CD8-positive, alpha-beta memory T cell (primary cell): Measurements from ENCODE around the gene LYPD6. TPM values are rescaled to one million over a fixed set of nuclear protein-coding genes. Genes with fewer than 3 reads are reported as not detected.
"Not testable (repeated sequence)": the region's sequence is repeated elsewhere in the genome, so short reads cannot be mapped to it uniquely, and the experiment has no call there.

ENCODE experiments used
- CTCF ChIA-PET: fragments of 350-600 bp; sonication (Branson Sonifier 250); formaldehyde crosslinking; loops from one replicate; lab custom pipeline; 2021; ENCODE audit warnings: antibody characterized with exemption; lab: Charles Lee
- POLR2A ChIA-PET: fragments of 350-600 bp; sonication (Branson Sonifier 250); formaldehyde crosslinking; loops from one replicate; lab custom pipeline; 2021; ENCODE audit warnings: antibody characterized with exemption; lab: Charles Lee
- DNase-seq, 5 donors: peaks; one replicate each; pipeline versions ENCODE4 v3.0.0 to v3.0.0-alpha.2; 2020 to 2022; ENCODE audit warnings: mixed read lengths in 1 of 5
- H3K27ac ChIP-seq: one replicate; pipeline ENCODE4 v1.7.0; 2013; ENCODE audit warnings: low read depth, mild to moderate bottlenecking, low read length, moderate library complexity
- H3K27me3 ChIP-seq: 2 replicates; pipeline ENCODE4 v1.7.0; 2013; ENCODE audit warnings: low read length, mild to moderate bottlenecking; ENCODE audit not compliant: insufficient read depth, poor library complexity, severe bottlenecking
- H3K36me3 ChIP-seq: 2 replicates; pipeline ENCODE4 v1.7.0; 2013; ENCODE audit warnings: mild to moderate bottlenecking, low read length, moderate library complexity; ENCODE audit not compliant: insufficient read depth
- H3K4me1 ChIP-seq: 2 replicates; pipeline ENCODE4 v1.7.0; 2013; ENCODE audit warnings: mild to moderate bottlenecking, low read length, moderate library complexity; ENCODE audit not compliant: insufficient read depth
- H3K4me3 ChIP-seq: 2 replicates; pipeline ENCODE4 v1.7.0; 2013; ENCODE audit warnings: mild to moderate bottlenecking, low read length
- H3K9me3 ChIP-seq: 2 replicates; pipeline ENCODE4 v1.7.0; 2013; ENCODE audit warnings: mild to moderate bottlenecking, low read length
- H3K27ac Mint-ChIP-seq, 8 donors: one replicate each; pipeline ENCODE4 v1.8.0; 2020 to 2021; ENCODE audit warnings: mixed read lengths in 8 of 8, mild to moderate bottlenecking in 6 of 8, inconsistent platforms in 3 of 8, moderate library complexity in 3 of 8
- H3K27me3 Mint-ChIP-seq, 2 donors: one replicate each; pipeline ENCODE4 v1.8.0; 2020 to 2021; ENCODE audit warnings: mixed read lengths in 2 of 2, mild to moderate bottlenecking in 1 of 2, moderate library complexity in 1 of 2
- H3K36me3 Mint-ChIP-seq, 3 donors: one replicate each; pipeline ENCODE4 v1.8.0; 2020 to 2021; ENCODE audit warnings: mixed read lengths in 3 of 3, inconsistent platforms in 1 of 3, mild to moderate bottlenecking in 1 of 3
- H3K4me1 Mint-ChIP-seq, 3 donors: one replicate each; pipeline ENCODE4 v1.8.0; 2020 to 2021; ENCODE audit warnings: mixed read lengths in 3 of 3, inconsistent platforms in 1 of 3, mild to moderate bottlenecking in 1 of 3
- H3K4me3 Mint-ChIP-seq, 7 donors: one replicate each; pipeline ENCODE4 v1.8.0; 2020 to 2021; ENCODE audit warnings: mixed read lengths in 7 of 7, mild to moderate bottlenecking in 6 of 7, moderate library complexity in 4 of 7, inconsistent platforms in 2 of 7
- H3K9me3 Mint-ChIP-seq, 5 donors: one replicate each; pipeline ENCODE4 v1.8.0; 2020 to 2022; ENCODE audit warnings: mixed read lengths in 5 of 5, mild to moderate bottlenecking in 3 of 5, moderate library complexity in 2 of 5, inconsistent platforms in 1 of 5
- polyA plus RNA-seq: library from polyadenylated mRNA; unstranded; fragments of 300-500 nt; fragmentation: Illumina TruSeq; gene quantifications from one replicate; pipeline ENCODE4 v1.2.3, GENCODE V29; 2021
- total RNA-seq, 2 experiments: library from RNA; stranded (reverse); gene quantifications; one replicate each; pipeline ENCODE4 v1.2.3, GENCODE V29; 2021

Gene LYPD6
- total and polyA plus RNA-seq, 3 experiments from 2014 or later, result not detected

- Histone ChIP-seq H3K27me3 (peaks cover 3% of the 10 kb centered on the region), H3K4me1 (no peaks in the 10 kb centered on the region), H3K27ac (no peak overlapping the region), H3K4me3 (no peak overlapping the region), H3K36me3 (no peaks in the 10 kb centered on the region), H3K9me3 (no peaks in the 10 kb centered on the region)
- Mint-ChIP-seq H3K27ac (no peak overlapping the region), H3K4me3 (peak overlapping the region in 2 of 7 donors; percentile 1 to 13), H3K27me3 (peaks cover 0 to 13% of the 10 kb centered on the region in 2 donors), H3K36me3 (no peaks in the 10 kb centered on the region), H3K4me1 (no peaks in the 10 kb centered on the region), H3K9me3 (peaks cover 0 to 2% (median 0%) of the 10 kb centered on the region in 5 donors)
- ChIA-PET POLR2A (no interaction called here), CTCF (interaction anchor here (0.7 to 1.3 kb wide), 2 partner anchors 11 to 12 kb away, joined by 3 read pairs; no protein-coding TSS in a partner anchor)
- peak in 1 of 5 donors; percentile 12 for DNase-seq
Measured at GRCh38 chr2:149313512-149313972, 16.8 kb upstream of the LYPD6 start.

- H3K4me3 Mint-ChIP-seq, result no peak overlapping the region
- Histone ChIP-seq H3K9me3 (no peaks in the 10 kb centered on the region), H3K4me3 (no peak overlapping the region), H3K27me3 (peaks cover 3% of the 10 kb centered on the region), H3K27ac (no peak overlapping the region), H3K36me3 (no peaks in the 10 kb centered on the region), H3K4me1 (no peaks in the 10 kb centered on the region)
- H3K27me3 Mint-ChIP-seq, result peaks cover 0 to 13% of the 10 kb centered on the region in 2 donors
- H3K27ac Mint-ChIP-seq, result peak overlapping the region in 1 of 8 donors; percentile 41
- no peaks in the 10 kb centered on the region for H3K4me1 Mint-ChIP-seq
- H3K36me3 Mint-ChIP-seq, result no peaks in the 10 kb centered on the region
- H3K9me3 Mint-ChIP-seq, result peaks cover 0 to 2% (median 0%) of the 10 kb centered on the region in 5 donors
- ChIA-PET CTCF (no interaction called here), POLR2A (no interaction called here)
- DNase-seq, result no peak
Measured at GRCh38 chr2:149314687-149315086, 15.7 kb upstream of the LYPD6 start.

- Histone ChIP-seq H3K36me3 (no peaks in the 10 kb centered on the region), H3K27ac (no peak overlapping the region), H3K9me3 (no peaks in the 10 kb centered on the region), H3K4me3 (no peak overlapping the region), H3K4me1 (no peaks in the 10 kb centered on the region), H3K27me3 (peaks cover 3% of the 10 kb centered on the region)
- ChIA-PET POLR2A (no interaction called here), CTCF (no interaction called here)
- Mint-ChIP-seq H3K27me3 (peaks cover 2 to 13% of the 10 kb centered on the region in 2 donors), H3K27ac (no peak overlapping the region), H3K9me3 (peaks cover 0 to 2% (median 0%) of the 10 kb centered on the region in 5 donors), H3K36me3 (no peaks in the 10 kb centered on the region), H3K4me1 (no peaks in the 10 kb centered on the region), H3K4me3 (no peak overlapping the region)
- no peak for DNase-seq
Measured at GRCh38 chr2:149315461-149315860, 14.9 kb upstream of the LYPD6 start.

GRCh38 chr2:149318566-149318965 is 11.8 kb upstream of the LYPD6 start:
- H3K36me3 Mint-ChIP-seq, H3K9me3 ChIP-seq, H3K27ac ChIP-seq, DNase-seq, POLR2A ChIA-PET, CTCF ChIA-PET, H3K4me1 ChIP-seq, H3K27ac Mint-ChIP-seq, H3K9me3 Mint-ChIP-seq, H3K36me3 ChIP-seq, H3K27me3 ChIP-seq, H3K4me1 Mint-ChIP-seq, H3K4me3 Mint-ChIP-seq, H3K4me3 ChIP-seq: not testable (repeated sequence)
- H3K27me3 Mint-ChIP-seq, result peaks cover 14 to 25% of the 10 kb centered on the region in 2 donors

- Histone ChIP-seq H3K27ac (no peak overlapping the region), H3K36me3 (no peaks in the 10 kb centered on the region), H3K4me1 (no peaks in the 10 kb centered on the region), H3K27me3 (no peaks in the 10 kb centered on the region), H3K4me3 (no peak overlapping the region), H3K9me3 (no peaks in the 10 kb centered on the region)
- no peaks in the 10 kb centered on the region for H3K4me1 Mint-ChIP-seq
- H3K27me3 Mint-ChIP-seq, result peaks cover 16 to 18% of the 10 kb centered on the region in 2 donors
- CTCF ChIA-PET, result no interaction called here
- no peak for DNase-seq
- H3K4me3 Mint-ChIP-seq, result no peak overlapping the region
- no peak overlapping the region for H3K27ac Mint-ChIP-seq
- POLR2A ChIA-PET, result no interaction called here
- H3K9me3 Mint-ChIP-seq, result peaks cover 0 to 4% (median 0%) of the 10 kb centered on the region in 5 donors
- H3K36me3 Mint-ChIP-seq, result no peaks in the 10 kb centered on the region
Measured at GRCh38 chr2:149320362-149320761, 10.0 kb upstream of the LYPD6 start.

GRCh38 chr2:149329068-149329467 is 1.3 kb upstream of the LYPD6 start:
- H3K4me3 Mint-ChIP-seq, result no peak overlapping the region
- peaks cover 0 to 6% (median 3%) of the 10 kb centered on the region in 5 donors for H3K9me3 Mint-ChIP-seq
- peaks cover 0 to 8% (median 4%) of the 10 kb centered on the region in 3 donors for H3K4me1 Mint-ChIP-seq
- Histone ChIP-seq H3K27me3 (peaks cover 9% of the 10 kb centered on the region), H3K4me1 (no peaks in the 10 kb centered on the region), H3K9me3 (no peaks in the 10 kb centered on the region), H3K36me3 (no peaks in the 10 kb centered on the region), H3K27ac (no peak overlapping the region), H3K4me3 (no peak overlapping the region)
- POLR2A ChIA-PET, result no interaction called here
- DNase-seq, result no peak
- CTCF ChIA-PET, result no interaction called here
- H3K27me3 Mint-ChIP-seq, result peaks cover 28 to 51% of the 10 kb centered on the region in 2 donors
- H3K27ac Mint-ChIP-seq, result no peak overlapping the region
- H3K36me3 Mint-ChIP-seq, result no peaks in the 10 kb centered on the region

GRCh38 chr2:149329489-149330126 is 779 bp upstream of the LYPD6 start:
- Mint-ChIP-seq H3K36me3 (no peaks in the 10 kb centered on the region), H3K4me1 (peaks cover 0 to 8% (median 4%) of the 10 kb centered on the region in 3 donors), H3K9me3 (peaks cover 0 to 6% (median 3%) of the 10 kb centered on the region in 5 donors), H3K27ac (no peak overlapping the region), H3K4me3 (no peak overlapping the region), H3K27me3 (peaks cover 28 to 56% of the 10 kb centered on the region in 2 donors)
- POLR2A ChIA-PET, result no interaction called here
- Histone ChIP-seq H3K36me3 (no peaks in the 10 kb centered on the region), H3K9me3 (no peaks in the 10 kb centered on the region), H3K4me3 (no peak overlapping the region), H3K27ac (no peak overlapping the region), H3K27me3 (peaks cover 9% of the 10 kb centered on the region), H3K4me1 (no peaks in the 10 kb centered on the region)
- no peak for DNase-seq
- CTCF ChIA-PET, result no interaction called here

- no peak for DNase-seq
- Mint-ChIP-seq H3K36me3 (no peaks in the 10 kb centered on the region), H3K4me3 (peak overlapping the region in 1 of 7 donors; percentile 42), H3K27me3 (peaks cover 24 to 56% of the 10 kb centered on the region in 2 donors), H3K9me3 (peaks cover 0 to 6% (median 3%) of the 10 kb centered on the region in 5 donors), H3K27ac (no peak overlapping the region), H3K4me1 (peaks cover 0 to 8% (median 4%) of the 10 kb centered on the region in 3 donors)
- no peaks in the 10 kb centered on the region for H3K9me3 ChIP-seq
- CTCF ChIA-PET, result no interaction called here
- H3K27ac ChIP-seq, result no peak overlapping the region
- H3K27me3 ChIP-seq, result peaks cover 9% of the 10 kb centered on the region
- no peaks in the 10 kb centered on the region for H3K4me1 ChIP-seq
- no peak overlapping the region for H3K4me3 ChIP-seq
- POLR2A ChIA-PET, result no interaction called here
- no peaks in the 10 kb centered on the region for H3K36me3 ChIP-seq
Measured at GRCh38 chr2:149331023-149331400, 625 bp downstream of the LYPD6 start.
